T-helper 2 cell treated with Interferon-gamma antibody and Interleukin-4, amounts not matched to agents 100 ng/mL and 5 ng/mL, for 36 hours (primary cell): ENCODE data around the gene FOSL2. TPM values are rescaled to one million over a fixed set of nuclear protein-coding genes. Genes with fewer than 3 reads are reported as not detected.
"Not testable (repeated sequence)": the region's sequence is repeated elsewhere in the genome, so short reads cannot be mapped to it uniquely, and the experiment has no call there.

ENCODE experiments used
- intact Hi-C: fragments of 100-400 bp; cut with micrococcal nuclease; formaldehyde crosslinking; loops from one replicate; pipeline ENCODE4 v1.15.1; 2023
- total RNA-seq: library from RNA; stranded (reverse); gene quantifications from 2 replicates; pipeline ENCODE4 v1.2.3, GENCODE V29; 2022

Gene FOSL2
- total RNA-seq, 1 donor from 2014 or later, result 30.5 TPM

- intact Hi-C loops, result not testable (repeated sequence)
Observed at GRCh38 chr2:28371728-28372127, 20.9 kb upstream of the FOSL2 start.

DNA sequence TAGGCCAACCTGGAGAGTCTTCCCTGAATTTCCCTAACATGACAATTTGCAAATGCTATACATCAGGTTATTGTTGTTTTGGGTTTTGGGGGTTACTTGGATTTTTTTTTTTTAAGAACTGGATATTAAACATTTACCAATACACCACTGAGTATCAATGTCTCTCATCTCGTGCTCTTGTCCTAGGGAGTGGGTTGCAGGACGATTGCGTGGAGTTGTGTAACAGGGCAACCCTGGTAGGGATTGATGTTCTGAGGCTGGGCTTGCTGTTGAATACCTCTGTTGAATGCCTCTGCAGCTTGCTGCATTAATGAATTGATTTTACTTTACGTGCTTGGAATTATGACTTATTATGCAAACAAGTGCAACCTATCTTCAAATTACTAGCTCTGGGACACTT, 18.8 kb upstream of the FOSL2 start:
- intact Hi-C loops, result no loop called here

DNA sequence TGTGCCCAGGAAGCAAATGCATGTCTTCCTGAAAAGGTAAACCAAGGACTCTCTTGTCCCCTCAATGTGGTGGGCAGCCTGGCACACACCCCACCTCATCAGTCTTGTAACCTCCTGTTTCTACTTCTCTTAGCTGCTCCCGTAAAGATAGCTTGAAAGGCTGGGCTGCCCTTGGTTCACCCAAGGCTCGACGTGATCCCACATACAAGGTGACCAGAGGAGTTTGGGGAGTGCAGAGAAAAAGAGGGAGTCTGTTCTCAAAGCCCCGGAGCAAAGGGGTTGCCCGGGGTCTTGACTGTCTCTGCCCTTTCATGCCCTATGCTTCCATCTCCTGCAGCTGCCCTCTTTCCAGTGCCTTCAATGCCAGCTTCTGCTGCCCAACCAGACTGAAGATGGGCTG, 18.3 kb upstream of the FOSL2 start:
- intact Hi-C loops, result no loop called here

DNA sequence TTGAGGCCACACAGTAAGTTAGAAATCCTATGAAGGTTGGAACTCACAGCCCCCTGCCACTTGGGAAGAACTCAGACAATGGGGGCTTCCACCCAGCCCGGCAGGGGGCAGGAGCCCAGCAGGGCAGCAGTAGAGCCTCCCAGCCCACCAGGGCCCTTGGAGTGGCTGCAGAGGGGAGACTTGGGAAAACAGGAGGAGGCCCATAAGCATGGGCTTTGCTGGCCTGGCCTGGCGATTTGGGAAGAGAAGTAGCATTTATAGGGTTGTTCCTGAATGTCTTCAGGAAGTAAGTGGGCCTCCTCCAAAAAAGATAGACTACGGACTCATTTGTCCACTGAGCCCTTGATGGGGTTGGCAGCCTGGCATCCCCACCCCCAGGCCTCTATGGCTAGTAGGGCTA, 17.4 kb upstream of the FOSL2 start:
- intact Hi-C loops, result no loop called here

- intact Hi-C loops, result no loop called here
Observed at GRCh38 chr2:28375742-28376631, 16.7 kb upstream of the FOSL2 start.

- intact Hi-C loops, result no loop called here
Observed at GRCh38 chr2:28377195-28377816, 15.4 kb upstream of the FOSL2 start.

GRCh38 chr2:28377984-28378678, 14.5 kb upstream of the FOSL2 start:
- intact Hi-C loops, result no loop called here

DNA sequence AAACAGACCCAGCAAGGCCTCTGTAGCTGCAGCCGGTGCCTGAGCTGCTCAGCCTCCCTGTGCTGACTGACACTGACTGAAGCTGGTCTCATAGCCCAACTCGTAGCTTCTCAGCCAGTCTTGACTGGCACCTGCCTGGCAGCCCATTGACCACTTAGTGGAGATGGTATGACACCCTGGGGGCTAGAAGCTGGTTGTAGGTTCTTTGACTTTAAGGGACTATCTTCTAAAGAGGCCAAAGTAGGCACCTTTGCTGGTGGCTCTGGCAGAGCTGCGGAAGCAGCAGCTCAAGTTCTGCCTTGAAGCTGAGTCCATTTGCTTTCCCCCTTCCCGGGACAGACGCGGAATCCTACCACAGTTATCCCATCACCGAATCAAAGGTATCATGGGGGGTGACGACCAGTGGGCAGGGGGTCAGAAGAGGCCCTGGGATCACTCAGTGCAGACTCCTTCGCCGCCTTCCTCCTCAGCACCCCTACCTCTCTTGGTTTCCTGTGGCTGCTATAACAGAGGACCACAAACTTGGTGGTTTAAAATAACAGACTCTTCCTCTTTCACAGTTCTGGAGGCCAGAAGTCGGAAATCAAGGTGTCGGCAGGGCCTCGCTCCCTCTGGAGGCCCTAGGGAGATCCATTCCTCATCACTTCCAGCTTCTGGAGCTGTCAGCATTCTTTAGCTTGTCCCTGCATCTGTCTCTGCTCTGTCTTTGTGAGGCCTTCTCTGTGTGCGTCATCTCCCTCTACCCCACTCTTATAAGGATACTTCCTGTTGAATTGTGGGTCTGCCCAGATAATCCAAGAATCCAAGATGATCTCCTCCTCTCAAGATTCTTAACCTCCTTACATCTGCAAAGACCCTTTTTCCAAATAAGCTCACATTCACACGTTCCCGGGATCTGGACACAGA, 13.7 kb upstream of the FOSL2 start:
- intact Hi-C loops, result no loop called here

GRCh38 chr2:28380219-28380618, 12.4 kb upstream of the FOSL2 start:
- intact Hi-C loops, result no loop called here

- intact Hi-C loops, result no loop called here
Observed at GRCh38 chr2:28381225-28382180, 11.2 kb upstream of the FOSL2 start.

DNA sequence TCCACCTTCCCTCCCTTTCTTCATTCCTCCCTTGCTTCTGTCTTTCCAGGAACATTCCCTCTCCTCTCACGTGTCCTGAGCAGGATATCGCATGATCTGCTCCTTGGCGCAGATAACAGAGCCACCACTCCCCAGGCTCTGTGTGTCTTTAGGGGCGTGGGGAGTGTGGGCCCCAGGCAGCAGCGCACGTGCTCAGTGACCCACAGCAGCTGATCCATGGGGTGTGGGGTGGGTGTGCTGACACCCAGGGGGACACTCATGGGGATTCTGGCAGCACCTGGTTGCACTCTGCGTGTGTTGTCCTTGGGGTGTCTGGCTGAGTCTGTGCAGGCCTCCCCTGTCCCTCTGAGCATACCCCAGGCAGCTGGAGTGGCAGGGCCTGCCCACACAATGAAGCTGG, 9.9 kb upstream of the FOSL2 start:
- intact Hi-C loops, result no loop called here

GRCh38 chr2:28387082-28387960, 5.3 kb upstream of the FOSL2 start:
- intact Hi-C loops, result no loop called here

DNA sequence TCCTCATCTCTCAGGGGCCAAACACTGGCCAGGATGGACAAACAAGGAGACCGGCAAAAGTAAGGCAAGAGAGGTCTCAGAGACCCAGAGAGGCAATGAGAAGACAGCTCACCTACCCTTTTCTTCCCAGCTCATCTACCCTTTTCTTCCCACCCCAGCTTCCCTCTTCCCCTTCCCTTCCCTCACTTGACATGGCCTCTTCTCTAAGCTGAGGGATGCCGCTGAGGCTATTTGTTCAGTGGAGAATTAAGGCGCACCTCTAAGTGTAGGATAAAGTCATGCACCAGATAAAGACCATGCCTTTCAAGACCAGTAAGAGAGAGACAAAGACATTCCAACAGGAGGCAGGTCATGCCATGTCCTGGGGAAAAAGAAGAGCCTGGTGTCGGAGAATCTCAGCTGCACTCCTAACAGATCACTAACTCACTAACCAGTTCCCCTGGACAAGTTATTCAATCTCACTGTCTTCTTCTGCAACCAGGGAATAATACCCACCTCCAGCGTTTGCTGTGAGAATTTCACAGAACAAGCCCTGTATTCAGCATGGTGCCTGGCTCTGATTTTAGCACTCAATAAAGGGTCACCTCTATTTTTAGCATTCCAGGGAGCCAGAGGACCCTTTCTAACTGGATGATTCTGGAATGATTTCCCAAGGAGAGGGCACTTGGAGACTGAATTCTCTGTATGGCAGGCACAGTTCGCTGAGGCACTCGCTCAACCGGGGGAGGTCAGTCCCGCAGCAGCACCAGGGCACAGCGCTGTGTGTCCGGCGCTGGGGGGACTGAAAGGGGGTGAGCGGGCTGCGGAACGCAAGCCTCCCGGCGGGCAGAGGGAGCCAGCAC, 3.0 kb upstream of the FOSL2 start:
- intact Hi-C loops, result loop anchor here (1.0 to 5.0 kb wide), 7 partner anchors 23 to 807 kb away; partner anchors contain the start of genes MRPL33, PPP1CB and ZNF512

DNA sequence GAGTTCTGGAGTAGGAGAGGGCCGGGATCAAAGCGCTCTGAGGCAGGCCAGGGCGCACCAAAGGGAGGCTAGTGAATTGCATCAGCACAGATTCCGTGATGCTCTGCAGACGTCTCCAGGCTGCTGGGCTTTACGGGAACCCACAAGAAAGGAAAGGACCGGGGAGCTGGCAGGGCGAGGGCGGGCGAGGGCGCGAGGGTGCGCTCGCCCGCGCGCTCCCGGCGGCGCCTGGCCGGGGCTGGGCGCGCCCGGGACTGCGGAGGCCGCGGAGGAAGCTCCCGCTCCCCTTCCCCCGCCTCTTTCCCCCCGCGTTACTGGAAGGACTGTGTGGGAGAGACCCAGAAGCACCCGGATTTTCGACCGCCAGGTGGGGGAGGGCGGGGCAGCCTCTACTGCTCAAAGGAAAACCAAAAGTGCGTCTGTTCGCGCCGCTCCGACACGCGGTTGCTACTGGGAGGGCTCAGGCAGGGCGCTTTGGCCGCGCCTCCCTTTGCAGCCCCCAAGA, 2.4 kb upstream of the FOSL2 start:
- intact Hi-C loops, result loop anchor here (1.0 to 5.0 kb wide), 7 partner anchors 24 to 808 kb away; partner anchors contain the start of genes MRPL33, PPP1CB and ZNF512

- intact Hi-C loops, result loop anchor here (1.0 to 5.0 kb wide), 7 partner anchors 25 to 809 kb away; partner anchors contain the start of genes MRPL33, PPP1CB and ZNF512
Observed at GRCh38 chr2:28390746-28391563, 1.7 kb upstream of the FOSL2 start.

DNA sequence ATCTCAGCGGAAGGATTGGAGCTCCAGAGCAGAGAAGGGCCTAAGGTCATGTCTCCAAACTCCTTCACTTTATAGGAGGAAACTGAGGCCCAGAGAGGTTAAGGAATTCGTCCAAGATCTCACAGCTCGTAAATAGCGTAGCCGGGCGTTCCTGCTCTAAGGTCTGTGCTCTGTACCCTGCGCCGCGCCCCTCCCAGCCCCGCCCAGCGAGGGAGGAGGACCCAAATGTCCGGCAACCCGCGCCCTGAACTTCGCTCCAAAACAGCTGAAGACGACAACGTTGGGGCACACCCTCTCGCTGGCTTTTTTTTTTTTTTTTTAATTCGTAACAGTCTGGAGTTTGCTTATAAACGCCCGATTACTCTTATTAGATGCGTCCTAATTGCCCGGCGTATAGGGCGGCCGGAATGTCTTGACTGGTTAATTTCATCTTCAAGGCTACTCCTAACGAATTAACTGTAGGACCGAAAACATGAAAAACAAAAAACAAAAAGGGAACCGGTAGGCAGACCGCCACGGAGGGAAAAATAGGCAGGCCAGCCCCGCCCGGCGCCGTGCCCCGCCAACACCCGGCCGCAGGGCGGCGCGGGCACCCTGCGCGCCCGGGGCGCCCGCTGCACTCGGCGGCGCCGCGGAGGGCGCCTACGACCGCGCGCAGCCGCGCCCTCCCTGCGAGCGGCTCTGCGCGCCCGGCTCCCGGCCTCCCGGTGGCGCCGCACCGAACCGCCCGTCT, 928 bp upstream of the FOSL2 start:
- intact Hi-C loops, result loop anchor here (1.0 to 5.0 kb wide), 10 partner anchors 18 to 809 kb away; partner anchors contain the start of genes BABAM2, MRPL33, PPP1CB and RBKS
